ENCODE measurements around the gene MCOLN2. TPM values are rescaled to one million over a fixed set of nuclear protein-coding genes. Genes with fewer than 3 reads are reported as not detected.

The MCOLN2 gene
- total RNA-seq, 1 donor from 2014 or later: 0.96 TPM

DNA sequence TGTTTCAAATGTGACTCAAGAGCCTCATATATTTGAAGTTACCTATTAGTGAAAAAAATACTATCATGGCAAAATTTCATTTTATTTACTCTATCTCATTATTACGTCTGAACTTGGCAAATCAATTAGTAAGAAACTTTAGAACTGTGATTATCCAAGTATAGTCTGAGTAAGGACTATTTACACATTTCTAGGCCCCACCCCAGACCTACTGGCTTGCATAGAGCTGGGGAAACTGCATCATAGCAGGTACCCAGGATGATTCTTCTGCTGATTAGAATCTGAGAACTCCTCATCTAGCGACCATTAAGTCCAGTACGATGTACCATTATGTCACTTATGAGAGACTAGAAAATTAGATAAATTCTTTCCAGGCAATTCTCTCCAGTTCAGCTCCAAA, 31.2 kb upstream of the MCOLN2 start:
- peaks cover 1% of the 10 kb centered on the region for H3K4me1 Mint-ChIP-seq
- no peak for DNase-seq (ENCODE audit: low spot score in 2 of 2, unreplicated experiment in 2 of 2)
- no peaks in the 10 kb centered on the region for H3K36me3 Mint-ChIP-seq
- H3K4me3 Mint-ChIP-seq: no peak overlapping the region
- TF ChIP-seq, protein P1, sequence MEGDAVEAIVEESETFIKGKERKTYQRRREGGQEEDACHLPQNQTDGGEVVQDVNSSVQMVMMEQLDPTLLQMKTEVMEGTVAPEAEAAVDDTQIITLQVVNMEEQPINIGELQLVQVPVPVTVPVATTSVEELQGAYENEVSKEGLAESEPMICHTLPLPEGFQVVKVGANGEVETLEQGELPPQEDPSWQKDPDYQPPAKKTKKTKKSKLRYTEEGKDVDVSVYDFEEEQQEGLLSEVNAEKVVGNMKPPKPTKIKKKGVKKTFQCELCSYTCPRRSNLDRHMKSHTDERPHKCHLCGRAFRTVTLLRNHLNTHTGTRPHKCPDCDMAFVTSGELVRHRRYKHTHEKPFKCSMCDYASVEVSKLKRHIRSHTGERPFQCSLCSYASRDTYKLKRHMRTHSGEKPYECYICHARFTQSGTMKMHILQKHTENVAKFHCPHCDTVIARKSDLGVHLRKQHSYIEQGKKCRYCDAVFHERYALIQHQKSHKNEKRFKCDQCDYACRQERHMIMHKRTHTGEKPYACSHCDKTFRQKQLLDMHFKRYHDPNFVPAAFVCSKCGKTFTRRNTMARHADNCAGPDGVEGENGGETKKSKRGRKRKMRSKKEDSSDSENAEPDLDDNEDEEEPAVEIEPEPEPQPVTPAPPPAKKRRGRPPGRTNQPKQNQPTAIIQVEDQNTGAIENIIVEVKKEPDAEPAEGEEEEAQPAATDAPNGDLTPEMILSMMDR (IDR thresholded peaks at IDR 0.05; ENCODE audit: unreplicated experiment): no peak
- no peak overlapping the region for H3K27ac Mint-ChIP-seq
- H3K27me3 Mint-ChIP-seq (ENCODE audit: low read depth): no peaks in the 10 kb centered on the region
- no peaks in the 10 kb centered on the region for H3K9me3 Mint-ChIP-seq

DNA sequence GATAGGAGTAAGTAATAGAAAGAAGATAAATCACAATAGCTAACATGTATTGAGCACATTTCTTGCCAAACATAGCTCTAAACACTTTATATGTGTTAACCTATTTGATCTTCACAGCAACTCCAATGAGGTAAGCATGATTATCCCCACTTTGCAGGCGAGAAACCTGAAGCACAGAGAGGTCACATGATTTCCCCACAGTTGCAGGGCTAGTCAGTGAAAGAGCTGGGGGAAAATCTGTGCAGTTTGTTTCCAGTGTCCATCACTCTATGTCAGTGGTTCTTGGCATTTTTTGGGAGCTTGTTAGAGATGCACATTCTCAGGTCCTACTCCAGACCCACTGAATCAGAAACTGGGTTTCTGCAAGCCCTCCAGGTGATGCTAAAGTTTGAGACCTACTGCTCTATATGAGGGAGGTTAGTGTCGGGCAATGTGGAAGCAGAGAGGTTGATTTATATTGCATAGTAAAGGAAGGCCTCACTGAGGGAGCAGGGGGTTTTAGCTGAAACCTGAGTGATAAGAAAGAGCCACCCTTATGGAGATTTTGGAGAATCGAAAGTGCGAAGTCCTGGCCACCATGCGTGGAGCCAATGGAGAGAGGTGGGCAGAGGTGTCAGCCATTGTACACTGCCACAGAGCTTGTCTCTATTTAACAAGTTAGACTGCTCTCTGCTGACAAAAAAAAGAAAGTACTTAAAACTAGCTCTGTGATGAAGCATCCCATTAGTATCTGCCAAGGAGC, 30.5 kb upstream of the MCOLN2 start:
- H3K4me3 Mint-ChIP-seq: no peak overlapping the region
- TF ChIP-seq, protein P1 (IDR thresholded peaks at IDR 0.05; ENCODE audit: unreplicated experiment): no peak
- no peaks in the 10 kb centered on the region for H3K36me3 Mint-ChIP-seq
- no peak overlapping the region for H3K27ac Mint-ChIP-seq
- DNase-seq (ENCODE audit: low spot score in 2 of 2, unreplicated experiment in 2 of 2): no peak
- H3K27me3 Mint-ChIP-seq (ENCODE audit: low read depth): no peaks in the 10 kb centered on the region
- no peaks in the 10 kb centered on the region for H3K4me1 Mint-ChIP-seq
- H3K9me3 Mint-ChIP-seq: no peaks in the 10 kb centered on the region

DNA sequence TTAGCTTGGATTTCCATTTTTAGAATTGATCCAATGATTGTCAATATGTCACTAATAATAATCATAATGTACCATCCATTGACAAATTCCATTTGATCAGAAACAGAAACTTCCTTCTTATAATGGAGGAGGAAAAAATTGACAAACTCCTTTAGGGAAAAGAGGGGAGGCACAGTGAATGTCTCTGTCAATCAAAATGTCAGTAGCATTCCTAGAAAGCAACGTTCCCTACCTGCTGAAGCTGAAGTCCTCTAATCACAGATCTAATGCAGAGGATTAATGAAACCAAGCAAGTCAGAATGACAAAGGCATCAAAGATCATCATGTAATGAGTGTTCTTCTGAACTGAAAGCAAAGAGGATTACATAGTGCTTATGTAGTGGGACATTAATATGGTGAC, 29.0 kb upstream of the MCOLN2 start:
- H3K9me3 Mint-ChIP-seq: no peaks in the 10 kb centered on the region
- no peaks in the 10 kb centered on the region for H3K4me1 Mint-ChIP-seq
- no peaks in the 10 kb centered on the region for H3K27me3 Mint-ChIP-seq (ENCODE audit: low read depth)
- TF ChIP-seq, protein P1 (IDR thresholded peaks at IDR 0.05; ENCODE audit: unreplicated experiment): no peak
- no peak overlapping the region for H3K4me3 Mint-ChIP-seq
- H3K27ac Mint-ChIP-seq: no peak overlapping the region
- H3K36me3 Mint-ChIP-seq: no peaks in the 10 kb centered on the region
- DNase-seq (ENCODE audit: low spot score in 2 of 2, unreplicated experiment in 2 of 2): no peak

DNA sequence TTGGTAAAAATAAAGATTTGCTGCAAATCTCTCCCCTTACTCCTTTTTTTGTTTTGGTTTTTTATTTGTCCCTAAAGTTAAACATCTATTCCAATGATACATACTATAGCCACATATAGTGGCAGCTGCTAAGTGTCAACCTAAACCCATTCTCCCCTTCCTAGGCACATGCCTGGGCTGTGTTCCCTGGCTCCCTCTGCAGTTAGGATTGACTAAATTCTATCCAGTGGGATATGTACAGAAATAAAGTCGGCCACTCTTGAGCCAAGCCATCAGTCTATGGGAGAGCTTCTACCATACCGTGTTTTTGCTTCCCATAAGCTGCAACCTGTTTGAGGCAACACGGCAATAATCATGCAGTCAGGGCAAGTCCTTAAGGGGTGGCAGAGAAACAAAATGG, 27.8 kb upstream of the MCOLN2 start:
- Mint-ChIP-seq H3K9me3 (no peaks in the 10 kb centered on the region), H3K4me3 (no peak overlapping the region), H3K36me3 (no peaks in the 10 kb centered on the region), H3K4me1 (no peaks in the 10 kb centered on the region), H3K27ac (no peak overlapping the region), H3K27me3 (ENCODE audit: low read depth) (no peaks in the 10 kb centered on the region)
- no peak for DNase-seq (ENCODE audit: low spot score in 2 of 2, unreplicated experiment in 2 of 2)
- TF ChIP-seq, protein P1 (IDR thresholded peaks at IDR 0.05; ENCODE audit: unreplicated experiment): no peak

DNA sequence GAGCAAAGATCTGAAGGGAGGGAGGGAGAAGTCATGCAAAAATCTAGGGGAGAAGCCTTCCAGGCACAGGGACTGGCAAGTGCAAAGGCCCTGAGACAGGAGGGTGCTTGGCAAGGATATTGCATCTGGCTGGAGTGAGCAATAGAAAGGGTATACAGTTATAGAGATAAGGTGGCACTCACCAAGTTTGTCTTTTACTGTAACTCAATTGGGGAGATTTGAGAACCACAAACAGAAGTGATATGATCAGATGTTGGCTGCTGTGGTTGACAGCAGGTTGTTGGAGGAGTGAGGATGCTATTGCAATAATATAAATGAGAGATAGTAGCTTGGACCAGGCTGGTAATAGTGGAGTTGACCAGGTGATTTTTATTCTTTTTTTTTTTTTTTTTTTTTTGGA, 25.8 kb upstream of the MCOLN2 start:
- no peaks in the 10 kb centered on the region for H3K4me1 Mint-ChIP-seq
- no peak overlapping the region for H3K4me3 Mint-ChIP-seq
- TF ChIP-seq, protein P1 (IDR thresholded peaks at IDR 0.05; ENCODE audit: unreplicated experiment): no peak
- H3K36me3 Mint-ChIP-seq: no peaks in the 10 kb centered on the region
- H3K27ac Mint-ChIP-seq: no peak overlapping the region
- no peaks in the 10 kb centered on the region for H3K27me3 Mint-ChIP-seq (ENCODE audit: low read depth)
- no peak for DNase-seq (ENCODE audit: low spot score in 2 of 2, unreplicated experiment in 2 of 2)
- H3K9me3 Mint-ChIP-seq: no peaks in the 10 kb centered on the region
